RCC 7860 (cell line): ENCODE results near the gene ARMH4.

Source experiments
- DNase-seq: peaks from one replicate; pipeline ENCODE4 v3.0.0-alpha.2; 2015; ENCODE audit warnings: low spot score
- FAIRE-seq: peaks from 2 replicates; lab custom pipeline; 2012; peaks lifted over from hg19 to GRCh38; lab: Jason Lieb, UNC

The ARMH4 gene

GRCh38 chr14:58106446-58106845 lies 45.6 kb downstream of the ARMH4 start:
- FAIRE-seq (no peak), DNase-seq (no peak)

GRCh38 chr14:58104808-58105207 lies 47.2 kb downstream of the ARMH4 start:
- FAIRE-seq, result no peak
- peak; percentile 17 for DNase-seq

- DNase-seq, result no peak
- FAIRE-seq, result no peak
These were observed 51.2 kb downstream of the ARMH4 start for GRCh38 chr14:58100735-58101368.

- FAIRE-seq (no peak), DNase-seq (no peak)
These were observed 52.3 kb downstream of the ARMH4 start for GRCh38 chr14:58099682-58100081.

GRCh38 chr14:58098507-58098906 lies 53.5 kb downstream of the ARMH4 start:
- no peak for FAIRE-seq

GRCh38 chr14:58096731-58097130 lies 55.3 kb downstream of the ARMH4 start:
- no peak for FAIRE-seq
- no peak for DNase-seq

More at GRCh38 chr14:58098507-58098906, 53.5 kb downstream of the ARMH4 start:
- no peak for DNase-seq

GRCh38 chr14:58091883-58092630 lies 60.0 kb downstream of the ARMH4 start:
- FAIRE-seq (no peak), DNase-seq (no peak)

- DNase-seq, result no peak
- no peak for FAIRE-seq
These were observed 62.4 kb downstream of the ARMH4 start for GRCh38 chr14:58089612-58090011.

GRCh38 chr14:58088961-58089360 lies 63.1 kb downstream of the ARMH4 start:
- no peak for FAIRE-seq

GRCh38 chr14:58085877-58086276 lies 66.1 kb downstream of the ARMH4 start:
- no peak for DNase-seq
- FAIRE-seq, result no peak

More at GRCh38 chr14:58088961-58089360, 63.1 kb downstream of the ARMH4 start:
- no peak for DNase-seq

GRCh38 chr14:58082491-58083098 lies 69.4 kb downstream of the ARMH4 start:
- peak; percentile 83 for DNase-seq
- FAIRE-seq, result peak; percentile 84

- FAIRE-seq, result peak; percentile 37
These were observed 70.0 kb downstream of the ARMH4 start for GRCh38 chr14:58082011-58082410.

GRCh38 chr14:58078471-58078870 lies 73.5 kb downstream of the ARMH4 start:
- no peak for FAIRE-seq

More at GRCh38 chr14:58082011-58082410, 70.0 kb downstream of the ARMH4 start:
- DNase-seq, result peak; percentile 53

GRCh38 chr14:58078068-58078467 lies 73.9 kb downstream of the ARMH4 start:
- peak; percentile 78 for FAIRE-seq
- peak; percentile 84 for DNase-seq

More at GRCh38 chr14:58078471-58078870, 73.5 kb downstream of the ARMH4 start:
- DNase-seq, result no peak

- peak; percentile 72 for DNase-seq
- peak; percentile 83 for FAIRE-seq
These were observed 74.4 kb downstream of the ARMH4 start for GRCh38 chr14:58077621-58078020.

- FAIRE-seq, result no peak
These were observed 78.5 kb downstream of the ARMH4 start for GRCh38 chr14:58073516-58073915.

GRCh38 chr14:58072288-58073071 lies 79.5 kb downstream of the ARMH4 start:
- FAIRE-seq (peak; percentile 22), DNase-seq (peak; percentile 48)

More at GRCh38 chr14:58073516-58073915, 78.5 kb downstream of the ARMH4 start:
- DNase-seq, result no peak

- no peak for FAIRE-seq
- DNase-seq, result no peak
These were observed 80.7 kb downstream of the ARMH4 start for GRCh38 chr14:58071341-58071740.

GRCh38 chr14:58068306-58068705 lies 83.7 kb downstream of the ARMH4 start:
- no peak for DNase-seq
- FAIRE-seq, result no peak

GRCh38 chr14:58066115-58066514 lies 85.9 kb downstream of the ARMH4 start:
- FAIRE-seq, result no peak
- no peak for DNase-seq

GRCh38 chr14:58061581-58061980 lies 90.4 kb downstream of the ARMH4 start:
- FAIRE-seq (no peak), DNase-seq (no peak)
